A673 (cell line): ENCODE data around the gene PROZ.

Experiments used
- EZH2 ChIP-seq: fragments of 200-600 bp; sonication (generic); IDR thresholded peaks from 2 replicates; pipeline ENCODE4 v1.6.1; 2017; ENCODE audit warnings: borderline replicate concordance, low read depth, mild to moderate bottlenecking, mixed read lengths, antibody characterized with exemption, low read length; ENCODE audit not compliant: poor library complexity, severe bottlenecking
- TF ChIP-seq, protein P1 (sequence below): fragments of 300-800, 200-600 bp; sonication (generic); conservative IDR thresholded peaks from 2 replicates; pipeline ENCODE4 v1.5.1; 2017; ENCODE audit warnings: low read depth, mild to moderate bottlenecking, antibody characterized with exemption, low read length, moderate library complexity, mixed read lengths

DNA sequence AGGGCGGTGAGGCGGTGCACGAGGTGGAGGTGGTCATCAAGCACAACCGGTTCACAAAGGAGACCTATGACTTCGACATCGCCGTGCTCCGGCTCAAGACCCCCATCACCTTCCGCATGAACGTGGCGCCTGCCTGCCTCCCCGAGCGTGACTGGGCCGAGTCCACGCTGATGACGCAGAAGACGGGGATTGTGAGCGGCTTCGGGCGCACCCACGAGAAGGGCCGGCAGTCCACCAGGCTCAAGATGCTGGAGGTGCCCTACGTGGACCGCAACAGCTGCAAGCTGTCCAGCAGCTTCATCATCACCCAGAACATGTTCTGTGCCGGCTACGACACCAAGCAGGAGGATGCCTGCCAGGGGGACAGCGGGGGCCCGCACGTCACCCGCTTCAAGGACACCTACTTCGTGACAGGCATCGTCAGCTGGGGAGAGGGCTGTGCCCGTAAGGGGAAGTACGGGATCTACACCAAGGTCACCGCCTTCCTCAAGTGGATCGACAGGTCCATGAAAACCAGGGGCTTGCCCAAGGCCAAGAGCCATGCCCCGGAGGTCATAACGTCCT, 9.4 kb upstream of the PROZ start:
- TF ChIP-seq, protein P1, sequence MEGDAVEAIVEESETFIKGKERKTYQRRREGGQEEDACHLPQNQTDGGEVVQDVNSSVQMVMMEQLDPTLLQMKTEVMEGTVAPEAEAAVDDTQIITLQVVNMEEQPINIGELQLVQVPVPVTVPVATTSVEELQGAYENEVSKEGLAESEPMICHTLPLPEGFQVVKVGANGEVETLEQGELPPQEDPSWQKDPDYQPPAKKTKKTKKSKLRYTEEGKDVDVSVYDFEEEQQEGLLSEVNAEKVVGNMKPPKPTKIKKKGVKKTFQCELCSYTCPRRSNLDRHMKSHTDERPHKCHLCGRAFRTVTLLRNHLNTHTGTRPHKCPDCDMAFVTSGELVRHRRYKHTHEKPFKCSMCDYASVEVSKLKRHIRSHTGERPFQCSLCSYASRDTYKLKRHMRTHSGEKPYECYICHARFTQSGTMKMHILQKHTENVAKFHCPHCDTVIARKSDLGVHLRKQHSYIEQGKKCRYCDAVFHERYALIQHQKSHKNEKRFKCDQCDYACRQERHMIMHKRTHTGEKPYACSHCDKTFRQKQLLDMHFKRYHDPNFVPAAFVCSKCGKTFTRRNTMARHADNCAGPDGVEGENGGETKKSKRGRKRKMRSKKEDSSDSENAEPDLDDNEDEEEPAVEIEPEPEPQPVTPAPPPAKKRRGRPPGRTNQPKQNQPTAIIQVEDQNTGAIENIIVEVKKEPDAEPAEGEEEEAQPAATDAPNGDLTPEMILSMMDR = no peak
- TF ChIP-seq EZH2 = no peak
